IPS DF 19.7 (cell line): ENCODE results near the gene PDS5B.
"Not testable (repeated sequence)": the region's sequence is repeated elsewhere in the genome, so short reads cannot be mapped to it uniquely, and the experiment has no call there.

Experiments
- DNase-seq: peaks from one replicate; pipeline ENCODE4 v3.0.0-alpha.2; 2013; ENCODE audit warnings: low read depth, low spot score

The PDS5B gene

GRCh38 chr13:32657309-32657708, 71.1 kb downstream of the PDS5B start:
- no peak for DNase-seq

- no peak for DNase-seq
Observed at GRCh38 chr13:32659736-32660135, 73.5 kb downstream of the PDS5B start.

GRCh38 chr13:32660227-32660626, 74.0 kb downstream of the PDS5B start:
- DNase-seq: no peak

- DNase-seq: no peak
Observed at GRCh38 chr13:32661685-32662084, 75.4 kb downstream of the PDS5B start.

GRCh38 chr13:32663660-32664059, 77.4 kb downstream of the PDS5B start:
- no peak for DNase-seq

- no peak for DNase-seq
Observed at GRCh38 chr13:32666990-32667571, 80.8 kb downstream of the PDS5B start.

GRCh38 chr13:32669030-32669646, 82.9 kb downstream of the PDS5B start:
- no peak for DNase-seq

GRCh38 chr13:32674503-32674902, 88.3 kb downstream of the PDS5B start:
- DNase-seq: no peak

GRCh38 chr13:32676242-32676641, 90.0 kb downstream of the PDS5B start:
- no peak for DNase-seq

- DNase-seq: no peak
Observed at GRCh38 chr13:32682130-32682529, 95.9 kb downstream of the PDS5B start.

GRCh38 chr13:32682740-32683139, 96.5 kb downstream of the PDS5B start:
- DNase-seq: no peak

GRCh38 chr13:32687275-32687674, 101.0 kb downstream of the PDS5B start:
- no peak for DNase-seq

- no peak for DNase-seq
Observed at GRCh38 chr13:32695602-32696250, 109.5 kb downstream of the PDS5B start.

- DNase-seq: no peak
Observed at GRCh38 chr13:32707471-32707870, 121.2 kb downstream of the PDS5B start.

GRCh38 chr13:32713397-32713796, 127.1 kb downstream of the PDS5B start:
- DNase-seq: no peak

GRCh38 chr13:32716201-32716600, 129.9 kb downstream of the PDS5B start:
- not testable (repeated sequence) for DNase-seq

GRCh38 chr13:32720026-32720425, 133.8 kb downstream of the PDS5B start:
- DNase-seq: no peak

- DNase-seq: not testable (repeated sequence)
Observed at GRCh38 chr13:32721131-32722034, 135.1 kb downstream of the PDS5B start.

GRCh38 chr13:32722340-32722739, 136.1 kb downstream of the PDS5B start:
- no peak for DNase-seq

- no peak for DNase-seq
Observed at GRCh38 chr13:32723987-32724386, 137.7 kb downstream of the PDS5B start.

GRCh38 chr13:32726374-32727037, 140.3 kb downstream of the PDS5B start:
- DNase-seq: no peak

- DNase-seq: no peak
Observed at GRCh38 chr13:32728327-32728726, 142.1 kb downstream of the PDS5B start.
